Measurements from ENCODE around the gene HSPB6. TPM values are rescaled to one million over a fixed set of nuclear protein-coding genes. Genes with fewer than 3 reads are reported as not detected.

Gene HSPB6
- total RNA-seq, 1 experiment from 2014 or later = 2.7 TPM

GRCh38 chr19:35764432-35765315 is 7.8 kb upstream of the HSPB6 start:
- Histone ChIP-seq H3K4me3 (no peak overlapping the region), H2AFZ (no peak overlapping the region), H3K4me1 (replicated peaks; ENCODE audit: insufficient read depth) (no peaks in the 10 kb centered on the region), H4K20me1 (ENCODE audit: insufficient read depth) (no peaks in the 10 kb centered on the region; the same call in 1 of the 2 replicates), H3F3A (ENCODE audit: insufficient read depth, low read depth) (peaks cover 13% of the 10 kb centered on the region), H3K4me2 (no peak overlapping the region), H3K9me3 (ENCODE audit: insufficient read depth, low read depth) (no peaks in the 10 kb centered on the region), H3K27ac (no peak overlapping the region), H3K79me2 (ENCODE audit: low read depth) (peaks cover 7% of the 10 kb centered on the region), H3K27me3 (ENCODE audit: insufficient read depth, low read depth) (no peaks in the 10 kb centered on the region), H3K36me3 (ENCODE audit: low read depth) (no peaks in the 10 kb centered on the region; the same call in 1 of the 2 replicates), H3K9me2 (ENCODE audit: insufficient read depth) (no peaks in the 10 kb centered on the region)
- CTCF ChIA-PET = no interaction called here
- no TSS peak for BruUV-seq (replicated peaks)
- intact Hi-C loops (cut with micrococcal nuclease; ENCODE audit: unreplicated experiment) = no loop called here
- TF ChIP-seq EZH2 (IDR thresholded peaks at IDR 0.05; ENCODE audit: low read depth) (no peak), CTCF (conservative IDR thresholded peaks at IDR 0.05) (no peak)
- no peak for DNase-seq
- POLR2A ChIA-PET (ENCODE audit: unreplicated experiment) = no interaction called here

- Histone ChIP-seq H3K4me3 (no peak overlapping the region), H3K4me2 (no peak overlapping the region), H3K36me3 (ENCODE audit: low read depth) (no peaks in the 10 kb centered on the region; the same call in 1 of the 2 replicates), H3K27me3 (ENCODE audit: insufficient read depth, low read depth) (no peaks in the 10 kb centered on the region), H2AFZ (no peak overlapping the region), H3K27ac (no peak overlapping the region), H3K9me2 (ENCODE audit: insufficient read depth) (no peaks in the 10 kb centered on the region), H3K79me2 (ENCODE audit: low read depth) (peaks cover 19% of the 10 kb centered on the region), H3K4me1 (replicated peaks; ENCODE audit: insufficient read depth) (peaks cover 13% of the 10 kb centered on the region), H3K9me3 (ENCODE audit: insufficient read depth, low read depth) (no peaks in the 10 kb centered on the region), H3F3A (ENCODE audit: insufficient read depth, low read depth) (peaks cover 19% of the 10 kb centered on the region), H4K20me1 (ENCODE audit: insufficient read depth) (peaks cover 4% of the 10 kb centered on the region)
- BruUV-seq (replicated peaks) = no TSS peak
- ChIA-PET POLR2A (ENCODE audit: unreplicated experiment) (interaction anchor here (0.5 to 0.6 kb wide), 2 partner anchors 13 to 58 kb away, joined by 3 to 14 read pairs; no protein-coding TSS in a partner anchor), CTCF (no interaction called here)
- no peak for DNase-seq
- intact Hi-C loops (cut with micrococcal nuclease; ENCODE audit: unreplicated experiment) = no loop called here
- TF ChIP-seq CTCF (conservative IDR thresholded peaks at IDR 0.05) (no peak), EZH2 (IDR thresholded peaks at IDR 0.05; ENCODE audit: low read depth) (no peak)
Measured at GRCh38 chr19:35760711-35761349, 4.0 kb upstream of the HSPB6 start.

- BruUV-seq (replicated peaks) = no TSS peak
- Histone ChIP-seq H2AFZ (no peak overlapping the region), H3K4me3 (0 out of 2 replicates have a peak overlapping the region, but pooled peaks have one; percentile 67), H3K9me2 (ENCODE audit: insufficient read depth) (no peaks in the 10 kb centered on the region), H3K79me2 (ENCODE audit: low read depth) (peaks cover 19% of the 10 kb centered on the region), H3K4me1 (replicated peaks; ENCODE audit: insufficient read depth) (peaks cover 13% of the 10 kb centered on the region), H4K20me1 (ENCODE audit: insufficient read depth) (peaks cover 4% of the 10 kb centered on the region; the same call in 1 of the 2 replicates), H3K4me2 (peak overlapping the region; percentile 75; the same call in 1 of the 2 replicates), H3K9me3 (ENCODE audit: insufficient read depth, low read depth) (no peaks in the 10 kb centered on the region), H3F3A (ENCODE audit: insufficient read depth, low read depth) (peaks cover 19% of the 10 kb centered on the region), H3K27me3 (ENCODE audit: insufficient read depth, low read depth) (no peaks in the 10 kb centered on the region), H3K27ac (no peak overlapping the region), H3K36me3 (ENCODE audit: low read depth) (no peaks in the 10 kb centered on the region; the same call in 1 of the 2 replicates)
- CTCF ChIA-PET = no interaction called here
- intact Hi-C loops (cut with micrococcal nuclease; ENCODE audit: unreplicated experiment) = loop anchor here (2.0 kb wide), 1 partner anchor 19 kb away; no protein-coding TSS in a partner anchor
- no peak for DNase-seq
- TF ChIP-seq CTCF (conservative IDR thresholded peaks at IDR 0.05) = no peak
- TF ChIP-seq EZH2 (IDR thresholded peaks at IDR 0.05; ENCODE audit: low read depth) = no peak
- POLR2A ChIA-PET (ENCODE audit: unreplicated experiment) = no interaction called here
Measured at GRCh38 chr19:35759697-35760096, 2.9 kb upstream of the HSPB6 start.
